Testis (tissue), 3 donors: ENCODE results near the gene SLC16A13. TPM values are rescaled to one million over a fixed set of nuclear protein-coding genes. Genes with fewer than 3 reads are reported as not detected.

Experiments
- DNase-seq: peaks from one replicate; pipeline ENCODE4 v3.0.0-alpha.2; 2019
- H3K27ac ChIP-seq, 2 donors: fragments of 200-600 bp; sonication (generic); one replicate each; pipeline ENCODE4 v1.5.1; 2019
- H3K27me3 ChIP-seq: fragments of 200-600 bp; sonication (generic); one replicate; pipeline ENCODE4 v1.5.1; 2019
- H3K36me3 ChIP-seq: fragments of 200-600 bp; sonication (generic); one replicate; pipeline ENCODE4 v1.5.1; 2017; ENCODE audit warnings: low read depth; ENCODE audit errors: missing control alignments
- H3K4me1 ChIP-seq: fragments of 200-600 bp; sonication (generic); one replicate; pipeline ENCODE4 v1.5.1; 2019
- H3K4me3 ChIP-seq, 2 donors: fragments of 200-600 bp; sonication (generic); one replicate each; pipeline ENCODE4 v1.5.1; 2017 to 2019
- H3K9me3 ChIP-seq: fragments of 200-600 bp; sonication (generic); one replicate; pipeline ENCODE4 v1.5.1; 2017
- CTCF ChIP-seq, 3 experiments: fragments of 450-650 bp in 2 of 3; fragments of 200-600 bp in 1 of 3; sonication (generic) in 1 of 3; IDR thresholded peaks; one replicate each; pipeline ENCODE4 v1.5.1; 2016 to 2019; ENCODE audit warnings: antibody characterized with exemption in 3 of 3, mild to moderate bottlenecking in 2 of 3, moderate library complexity in 1 of 3
- POLR2A ChIP-seq: fragments of 450-650 bp; IDR thresholded peaks from one replicate; pipeline ENCODE4 v1.6.1; 2017; ENCODE audit warnings: antibody characterized with exemption, mild to moderate bottlenecking, moderate library complexity
- WGBS, 2 donors: methylation state at CpG; one replicate each; pipeline ENCODE4 v1.1.5; 2018; 5-methylcytosine and 5-hydroxymethylcytosine counted together
- intact Hi-C: fragments of 100-400 bp; cut with DNase I; formaldehyde crosslinking; loops from one replicate; pipeline ENCODE4 v1.15.1; 2023; ENCODE audit warnings: low total_unique reads
- polyA plus RNA-seq: library from polyadenylated mRNA; stranded (reverse); fragments of 350-450 nt; fragmentation: Illumina TruSeq; extraction: RNeasy Lipid Tissue Mini Kit (QIAGEN cat#74804); gene quantifications from one replicate; pipeline ENCODE4 v1.2.3, GENCODE V29; 2014; ENCODE audit warnings: low read depth, low replicate concordance; ENCODE audit not compliant: insufficient read depth
- total RNA-seq, 2 donors: library from RNA; depleted of rRNA; stranded (reverse); fragments of >200 nt; gene quantifications; one replicate each; pipeline ENCODE4 v1.2.3, GENCODE V29; 2016

SLC16A13 gene
- total and polyA plus RNA-seq, 3 donors from 2014 or later: 1.9 to 2.2 (median 2.0) TPM

GRCh38 chr17:7020894-7021664 is 14.7 kb upstream of the SLC16A13 start:
- intact Hi-C loops: no loop called here
- 51 to 63% methylated on average over 6 to 11 of the region's 11 CpGs for whole genome bisulfite sequencing, 2 donors
- H3K27ac ChIP-seq: peak overlapping the region in 1 of 2 donors; percentile 95

GRCh38 chr17:7021993-7022778 is 13.6 kb upstream of the SLC16A13 start:
- 2 to 3% methylated on average over 25 to 51 of the region's 53 CpGs for WGBS, 2 donors
- TF ChIP-seq CTCF (IDR thresholded peaks at IDR 0.05) (peak; percentile 86 to 96 (median 93)), POLR2A (no peak)

More at GRCh38 chr17:7020894-7021664, 14.7 kb upstream of the SLC16A13 start:
- no peaks in the 10 kb centered on the region for H3K36me3 ChIP-seq
- TF ChIP-seq POLR2A (no peak), CTCF (IDR thresholded peaks at IDR 0.05) (no peak)
- no peaks in the 10 kb centered on the region for H3K27me3 ChIP-seq
- no peak overlapping the region for H3K4me3 ChIP-seq
- H3K4me1 ChIP-seq: peaks cover 26% of the 10 kb centered on the region
- DNase-seq: no peak
- H3K9me3 ChIP-seq: no peaks in the 10 kb centered on the region

DNA sequence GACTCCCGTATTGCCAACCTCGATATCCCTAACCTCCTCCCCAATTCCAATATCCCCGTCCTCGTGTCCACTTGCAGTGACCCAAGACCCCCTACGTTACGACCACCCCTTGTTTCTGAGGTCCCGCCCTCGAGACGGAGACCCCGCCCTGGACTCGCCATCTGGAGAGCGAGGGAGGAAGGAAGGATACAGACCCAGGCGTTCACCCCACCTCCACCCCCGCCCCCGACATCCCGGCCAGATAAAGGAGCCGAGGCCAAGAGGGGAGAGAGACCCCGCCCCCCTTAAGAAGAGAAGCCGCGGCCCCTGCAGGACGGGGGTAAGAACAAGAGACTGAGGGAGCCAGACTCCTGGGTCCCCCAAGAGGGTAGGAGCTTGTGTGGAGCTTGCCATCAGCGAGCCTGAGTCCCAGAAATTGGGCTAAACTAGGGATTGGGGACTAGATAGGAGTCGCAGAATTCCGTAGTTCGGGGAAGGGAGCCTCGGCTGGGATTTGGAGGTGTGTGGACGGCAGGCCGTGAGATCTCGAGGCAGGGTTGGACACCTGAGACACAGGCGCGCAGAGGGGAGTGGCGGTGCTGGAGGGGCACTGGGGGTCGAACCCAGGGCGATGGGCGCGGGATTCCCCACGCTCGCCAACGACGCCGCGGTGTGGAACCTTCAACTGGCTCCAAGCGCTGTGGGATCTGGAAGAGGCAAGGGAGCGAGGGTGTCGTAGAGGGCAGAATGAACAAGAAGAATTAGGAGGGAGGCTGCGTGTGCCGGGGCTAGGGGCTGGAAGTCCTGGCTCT is 12.8 kb upstream of the SLC16A13 start, which contains the start of gene BCL6B:
TSS of gene BCL6B (plus strand) at position 270 of the 791 bp plus-strand sequence. CDS start 622 bp downstream, outside the sequence.
- H3K36me3 ChIP-seq: no peaks in the 10 kb centered on the region
- TF ChIP-seq POLR2A (no peak), CTCF (IDR thresholded peaks at IDR 0.05) (no peak)
- WGBS, 2 donors: 6 to 8% methylated on average over 42 to 44 of the region's 47 CpGs
- H3K4me3 ChIP-seq: peak within 1 kb of the TSS; percentile 18 to 43
- intact Hi-C loops: no loop called here
- no peaks in the 10 kb centered on the region for H3K9me3 ChIP-seq
- no peak for DNase-seq
- H3K27ac ChIP-seq: peak within 1 kb of the TSS in 1 of 2 donors; percentile 33
- peaks cover 8% of the 10 kb centered on the region for H3K4me1 ChIP-seq
- no peaks in the 10 kb centered on the region for H3K27me3 ChIP-seq

More at GRCh38 chr17:7021993-7022778, 13.6 kb upstream of the SLC16A13 start:
- no peaks in the 10 kb centered on the region for H3K27me3 ChIP-seq
- peak; percentile 76 for DNase-seq
- peak overlapping the region in 1 of 2 donors; percentile 33 for H3K27ac ChIP-seq
- H3K36me3 ChIP-seq: no peaks in the 10 kb centered on the region
- H3K4me3 ChIP-seq: peak overlapping the region; percentile 18 to 43
- intact Hi-C loops: no loop called here
- H3K4me1 ChIP-seq: peaks cover 15% of the 10 kb centered on the region
- no peaks in the 10 kb centered on the region for H3K9me3 ChIP-seq

- Histone ChIP-seq H3K27me3 (no peaks in the 10 kb centered on the region), H3K4me1 (peaks cover 8% of the 10 kb centered on the region), H3K9me3 (no peaks in the 10 kb centered on the region), H3K27ac (peak overlapping the region in 1 of 2 donors; percentile 33), H3K36me3 (no peaks in the 10 kb centered on the region), H3K4me3 (peak overlapping the region in 1 of 2 donors; percentile 43)
- intact Hi-C loops: no loop called here
- 9 to 29% methylated on average over 29 to 51 of the region's 51 CpGs for WGBS, 2 donors
- TF ChIP-seq POLR2A (no peak), CTCF (IDR thresholded peaks at IDR 0.05) (no peak)
- DNase-seq: peak; percentile 93
These were observed 12.0 kb upstream of the SLC16A13 start for GRCh38 chr17:7023576-7024401.
